Measurements from ENCODE around the gene LEAP2. TPM values are rescaled to one million over a fixed set of nuclear protein-coding genes. Genes with fewer than 3 reads are reported as not detected.
A peak's percentile ranks its signal among the peaks of the same experiment; 100 is the strongest.

Gene LEAP2
- total RNA-seq, 1 donor from 2014 or later: 3.6 TPM

GRCh38 chr5:132877466-132877865 lies 4.0 kb downstream of the LEAP2 start:
- no peak overlapping the region for H3K27ac ChIP-seq
- no peaks in the 10 kb centered on the region for H3K4me1 ChIP-seq
- Mint-ChIP-seq H3K27me3 (ENCODE audit: insufficient read depth, low read depth) (no peaks in the 10 kb centered on the region), H3K9me3 (no peaks in the 10 kb centered on the region), H3K4me3 (no peak overlapping the region), H3K27ac (no peak overlapping the region), H3K4me1 (no peaks in the 10 kb centered on the region), H3K36me3 (peaks cover 9% of the 10 kb centered on the region)
- H3K36me3 ChIP-seq: peaks cover 20% of the 10 kb centered on the region
- H3K9ac ChIP-seq: no peak overlapping the region
- H3K4me3 ChIP-seq: no peak overlapping the region
- no peak for DNase-seq (ENCODE audit: low spot score)
- H3K9me3 ChIP-seq (ENCODE audit: low read depth): no peaks in the 10 kb centered on the region
- no peaks in the 10 kb centered on the region for H3K79me2 ChIP-seq (ENCODE audit: low read depth)
- TF ChIP-seq CTCF (IDR thresholded peaks at IDR 0.05): no peak
- TF ChIP-seq EZH2phosphoT487 (IDR thresholded peaks at IDR 0.05): no peak
- peaks cover 8% of the 10 kb centered on the region for H4K20me1 ChIP-seq (ENCODE audit: low read depth)
- H2AFZ ChIP-seq (replicated peaks): no peak overlapping the region
- H3K4me2 ChIP-seq: no peak overlapping the region
- H3F3A ChIP-seq (ENCODE audit: low read depth): peaks cover 22% of the 10 kb centered on the region
- H3K27me3 ChIP-seq: no peaks in the 10 kb centered on the region

DNA sequence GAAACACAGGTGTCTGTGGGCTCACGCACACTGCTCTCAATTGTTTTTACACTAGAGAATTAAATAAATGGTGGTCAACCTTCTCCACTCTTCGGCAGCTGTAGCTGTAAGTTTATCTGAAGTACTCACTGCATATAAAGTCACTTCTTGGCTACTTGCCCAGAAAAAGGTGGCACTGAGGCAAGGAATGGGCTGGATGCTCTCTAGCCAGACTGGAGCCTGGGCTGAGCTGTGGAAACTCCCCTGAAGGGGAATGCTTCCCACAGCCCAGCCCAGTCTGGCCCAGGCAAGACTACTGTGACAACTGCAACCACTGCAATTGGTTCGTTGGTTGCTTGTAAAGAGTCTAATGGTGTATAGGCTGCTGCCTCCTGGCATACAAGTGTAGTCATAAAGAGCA lies 4.5 kb downstream of the LEAP2 start:
- H3K36me3 Mint-ChIP-seq: peaks cover 10% of the 10 kb centered on the region
- H3K9me3 Mint-ChIP-seq: no peaks in the 10 kb centered on the region
- no peak overlapping the region for H3K27ac Mint-ChIP-seq
- no peaks in the 10 kb centered on the region for H3K9me3 ChIP-seq (ENCODE audit: low read depth)
- H3K4me3 ChIP-seq: no peak overlapping the region
- H3K27me3 ChIP-seq: no peaks in the 10 kb centered on the region
- H3K79me2 ChIP-seq (ENCODE audit: low read depth): no peaks in the 10 kb centered on the region
- peaks cover 21% of the 10 kb centered on the region for H3K36me3 ChIP-seq
- TF ChIP-seq CTCF (IDR thresholded peaks at IDR 0.05): no peak
- TF ChIP-seq EZH2 (IDR thresholded peaks at IDR 0.05): no peak
- no peak for TF ChIP-seq EZH2phosphoT487 (IDR thresholded peaks at IDR 0.05)
- no peaks in the 10 kb centered on the region for H3K4me1 ChIP-seq
- no peak overlapping the region for H2AFZ ChIP-seq (replicated peaks)
- H3K27me3 Mint-ChIP-seq (ENCODE audit: insufficient read depth, low read depth): no peaks in the 10 kb centered on the region
- H3F3A ChIP-seq (ENCODE audit: low read depth): peaks cover 18% of the 10 kb centered on the region
- H3K4me2 ChIP-seq: no peak overlapping the region
- no peak for DNase-seq (ENCODE audit: low spot score)
- no peaks in the 10 kb centered on the region for H3K4me1 Mint-ChIP-seq
- H3K4me3 Mint-ChIP-seq: no peak overlapping the region
- peaks cover 8% of the 10 kb centered on the region for H4K20me1 ChIP-seq (ENCODE audit: low read depth)
- no peak overlapping the region for H3K9ac ChIP-seq
- H3K27ac ChIP-seq: no peak overlapping the region

- no peaks in the 10 kb centered on the region for H3K4me1 ChIP-seq
- Mint-ChIP-seq H3K4me3 (no peak overlapping the region), H3K4me1 (peaks cover 19% of the 10 kb centered on the region), H3K27me3 (ENCODE audit: insufficient read depth, low read depth) (peaks cover 3% of the 10 kb centered on the region), H3K9me3 (no peaks in the 10 kb centered on the region), H3K36me3 (peaks cover 36% of the 10 kb centered on the region), H3K27ac (no peak overlapping the region)
- TF ChIP-seq CTCF (IDR thresholded peaks at IDR 0.05) (peak; percentile 64), EZH2phosphoT487 (IDR thresholded peaks at IDR 0.05) (no peak), EZH2 (IDR thresholded peaks at IDR 0.05) (no peak)
- no peaks in the 10 kb centered on the region for H3K79me2 ChIP-seq (ENCODE audit: low read depth)
- no peaks in the 10 kb centered on the region for H3K27me3 ChIP-seq
- H4K20me1 ChIP-seq (ENCODE audit: low read depth): peaks cover 2% of the 10 kb centered on the region
- H3K36me3 ChIP-seq: peaks cover 43% of the 10 kb centered on the region
- H3F3A ChIP-seq (ENCODE audit: low read depth): peaks cover 18% of the 10 kb centered on the region
- H3K9me3 ChIP-seq (ENCODE audit: low read depth): no peaks in the 10 kb centered on the region
- H3K9ac ChIP-seq: no peak overlapping the region
- no peak overlapping the region for H3K4me2 ChIP-seq
- DNase-seq (ENCODE audit: low spot score): peak; percentile 70
- H2AFZ ChIP-seq (replicated peaks): no peak overlapping the region
- H3K4me3 ChIP-seq: no peak overlapping the region
- no peak overlapping the region for H3K27ac ChIP-seq
Observed at GRCh38 chr5:132883261-132883834, 9.9 kb downstream of the LEAP2 start.
